Tibial nerve (tissue), 4 donors: Measurements from ENCODE around the gene JMJD6. TPM values are rescaled to one million over a fixed set of nuclear protein-coding genes. Genes with fewer than 3 reads are reported as not detected.

ENCODE experiments used
- DNase-seq, 2 donors: peaks; one replicate each; pipeline ENCODE4 v3.0.0-alpha.2; 2019; ENCODE audit warnings: low spot score in 2 of 2
- H3K27ac ChIP-seq, 4 donors: fragments of 200-600 bp; sonication (generic) in 3 of 4; one replicate each; pipeline ENCODE4 v1.5.1; 2017 to 2019; ENCODE audit warnings: mild to moderate bottlenecking in 1 of 4
- H3K27me3 ChIP-seq, 2 donors: fragments of 200-600 bp; sonication (generic) in 1 of 2; one replicate each; pipeline versions ENCODE4 v1.5.1 to v1.6.0; 2017 to 2019
- H3K36me3 ChIP-seq, 3 donors: fragments of 200-600 bp; sonication (generic); one replicate each; pipeline ENCODE4 v1.5.1; 2018 to 2019
- H3K4me1 ChIP-seq, 4 donors: fragments of 200-600 bp; sonication (generic) in 3 of 4; one replicate each; pipeline ENCODE4 v1.5.1; 2017 to 2019
- H3K4me3 ChIP-seq, 4 donors: fragments of 200-600 bp; sonication (generic) in 3 of 4; one replicate each; pipeline ENCODE4 v1.5.1; 2017 to 2019; ENCODE audit warnings: mild to moderate bottlenecking in 1 of 4, moderate library complexity in 1 of 4
- H3K9me3 ChIP-seq, 4 donors: fragments of 200-600 bp; sonication (generic) in 3 of 4; one replicate each; pipeline ENCODE4 v1.5.1; 2017 to 2019
- EP300 ChIP-seq, 2 donors: sonication (generic); formaldehyde crosslinking; IDR thresholded peaks; one replicate each; pipeline ENCODE4 v1.6.1; 2017; ENCODE audit warnings: antibody characterized with exemption in 2 of 2, mild to moderate bottlenecking in 1 of 2
- POLR2A ChIP-seq, 2 donors: fragments of 450-650 bp; IDR thresholded peaks; one replicate each; pipeline ENCODE4 v1.6.1; 2017; ENCODE audit warnings: antibody characterized with exemption in 2 of 2, mild to moderate bottlenecking in 2 of 2, moderate library complexity in 2 of 2
- WGBS, 2 donors: methylation state at CpG; one replicate each; pipeline ENCODE4 v1.1.5; 2018; 5-methylcytosine and 5-hydroxymethylcytosine counted together
- total RNA-seq, 4 donors: library from RNA; depleted of rRNA; stranded (reverse); fragments of >200 nt; gene quantifications; one replicate each; pipeline ENCODE4 v1.1.0, GENCODE V29; 2016
- TF ChIP-seq, protein P1 (sequence below), 5 experiments: fragments of 200-600 bp in 3 of 5; fragments of 450-650 bp in 2 of 5; sonication (generic) in 3 of 5; IDR thresholded peaks; one replicate each; pipeline ENCODE4 v1.5.1; 2016 to 2019; ENCODE audit warnings: antibody characterized with exemption in 5 of 5, mild to moderate bottlenecking in 3 of 5, moderate library complexity in 2 of 5

Gene JMJD6
- total RNA-seq, 4 donors from 2014 or later, result 14.0 to 45.0 (median 34.2) TPM

DNA sequence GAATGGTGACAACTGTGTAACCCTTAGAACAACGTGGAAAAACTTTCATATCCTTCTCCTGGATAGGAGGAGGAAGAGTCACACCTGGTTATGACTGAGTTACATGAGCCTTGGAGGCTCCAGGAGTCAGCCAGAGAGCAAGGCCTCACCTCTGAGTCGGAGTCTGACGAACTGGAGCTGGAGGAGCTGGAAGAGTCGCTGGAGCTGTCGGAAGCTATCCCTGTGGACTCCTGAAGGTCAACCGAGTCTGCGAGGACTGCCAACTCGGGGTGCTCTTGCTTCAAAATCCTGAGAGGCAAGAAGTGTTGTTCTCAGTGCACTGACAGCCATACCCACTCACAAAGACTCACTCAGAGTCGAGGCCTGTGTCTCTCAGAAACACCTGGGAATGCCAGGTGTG lies 6.2 kb downstream of the JMJD6 start:
- DNase-seq, result no peak
- H3K4me3 ChIP-seq, result no peak overlapping the region
- TF ChIP-seq, protein P1, sequence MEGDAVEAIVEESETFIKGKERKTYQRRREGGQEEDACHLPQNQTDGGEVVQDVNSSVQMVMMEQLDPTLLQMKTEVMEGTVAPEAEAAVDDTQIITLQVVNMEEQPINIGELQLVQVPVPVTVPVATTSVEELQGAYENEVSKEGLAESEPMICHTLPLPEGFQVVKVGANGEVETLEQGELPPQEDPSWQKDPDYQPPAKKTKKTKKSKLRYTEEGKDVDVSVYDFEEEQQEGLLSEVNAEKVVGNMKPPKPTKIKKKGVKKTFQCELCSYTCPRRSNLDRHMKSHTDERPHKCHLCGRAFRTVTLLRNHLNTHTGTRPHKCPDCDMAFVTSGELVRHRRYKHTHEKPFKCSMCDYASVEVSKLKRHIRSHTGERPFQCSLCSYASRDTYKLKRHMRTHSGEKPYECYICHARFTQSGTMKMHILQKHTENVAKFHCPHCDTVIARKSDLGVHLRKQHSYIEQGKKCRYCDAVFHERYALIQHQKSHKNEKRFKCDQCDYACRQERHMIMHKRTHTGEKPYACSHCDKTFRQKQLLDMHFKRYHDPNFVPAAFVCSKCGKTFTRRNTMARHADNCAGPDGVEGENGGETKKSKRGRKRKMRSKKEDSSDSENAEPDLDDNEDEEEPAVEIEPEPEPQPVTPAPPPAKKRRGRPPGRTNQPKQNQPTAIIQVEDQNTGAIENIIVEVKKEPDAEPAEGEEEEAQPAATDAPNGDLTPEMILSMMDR (IDR thresholded peaks at IDR 0.05), result no peak
- no peak for TF ChIP-seq POLR2A (IDR thresholded peaks at IDR 0.05)
- no peak for TF ChIP-seq EP300 (IDR thresholded peaks at IDR 0.05)
- WGBS, 2 donors, result 88 to 89% methylated on average over 9 of the region's 9 CpGs
- no peaks in the 10 kb centered on the region for H3K27me3 ChIP-seq
- H3K27ac ChIP-seq, result no peak overlapping the region
- no peaks in the 10 kb centered on the region for H3K9me3 ChIP-seq
- peaks cover 17 to 97% (median 43%) of the 10 kb centered on the region in 3 donors for H3K36me3 ChIP-seq
- peaks cover 0 to 54% (median 23%) of the 10 kb centered on the region in 4 donors for H3K4me1 ChIP-seq

DNA sequence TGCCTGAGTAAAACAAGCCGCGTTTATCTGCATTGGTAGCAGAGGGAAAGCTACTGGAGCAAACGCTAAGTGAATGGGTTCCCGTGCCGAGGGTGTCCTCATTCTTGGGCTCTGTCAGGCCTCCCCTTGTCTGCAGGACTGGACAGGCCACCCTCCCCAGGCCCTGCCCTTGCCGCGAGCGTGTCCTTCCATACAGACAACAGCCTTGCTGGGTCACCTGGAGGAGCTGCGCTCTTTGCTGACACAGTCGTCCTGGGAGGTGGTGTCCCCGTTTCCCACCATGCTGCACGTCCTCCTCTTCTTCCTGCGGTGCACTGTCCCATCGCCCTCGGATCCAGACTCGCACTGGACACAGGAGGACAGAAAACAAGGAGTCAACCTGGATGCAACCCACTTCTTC lies 7.9 kb downstream of the JMJD6 start:
- Histone ChIP-seq H3K27me3 (no peaks in the 10 kb centered on the region), H3K4me3 (no peak overlapping the region), H3K9me3 (no peaks in the 10 kb centered on the region), H3K36me3 (peaks cover 14 to 94% (median 43%) of the 10 kb centered on the region in 3 donors), H3K27ac (no peak overlapping the region), H3K4me1 (peaks cover 0 to 44% (median 12%) of the 10 kb centered on the region in 4 donors)
- 87 to 88% methylated on average over 16 of the region's 16 CpGs for WGBS, 2 donors
- TF ChIP-seq EP300 (IDR thresholded peaks at IDR 0.05) (no peak), POLR2A (IDR thresholded peaks at IDR 0.05) (no peak)
- TF ChIP-seq, protein P1 (IDR thresholded peaks at IDR 0.05), result no peak
- DNase-seq, result no peak

DNA sequence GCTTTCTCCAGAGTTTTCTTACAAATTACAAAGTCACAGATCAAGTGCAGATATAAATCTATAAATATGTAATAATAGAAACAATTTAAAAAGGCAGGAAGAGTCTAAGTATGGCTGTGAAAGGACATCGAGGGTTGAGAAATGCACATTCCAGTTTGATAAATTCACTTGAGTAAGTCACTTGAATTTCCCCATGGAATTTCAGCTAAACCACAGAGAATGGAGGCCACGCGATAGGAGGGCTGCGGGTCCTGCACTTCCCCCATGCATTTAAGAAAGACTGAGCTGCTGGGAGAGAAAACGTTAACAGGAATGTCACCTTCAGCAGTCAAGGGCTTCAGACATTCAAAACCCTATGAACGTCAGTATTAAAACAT lies 9.6 kb downstream of the JMJD6 start:
- no peak overlapping the region for H3K4me3 ChIP-seq
- DNase-seq, result peak in 1 of 2 donors; percentile 8
- TF ChIP-seq, protein P1 (IDR thresholded peaks at IDR 0.05), result no peak
- TF ChIP-seq POLR2A (IDR thresholded peaks at IDR 0.05) (no peak), EP300 (IDR thresholded peaks at IDR 0.05) (no peak)
- WGBS, 2 donors, result 66 to 76% methylated on average over 6 of the region's 6 CpGs
- H3K4me1 ChIP-seq, result peaks cover 0 to 40% (median 12%) of the 10 kb centered on the region in 4 donors
- no peaks in the 10 kb centered on the region for H3K9me3 ChIP-seq
- peaks cover 14 to 87% (median 37%) of the 10 kb centered on the region in 3 donors for H3K36me3 ChIP-seq
- H3K27me3 ChIP-seq, result no peaks in the 10 kb centered on the region
- peak overlapping the region in 3 of 4 donors; percentile 61 to 76 (median 63) for H3K27ac ChIP-seq

DNA sequence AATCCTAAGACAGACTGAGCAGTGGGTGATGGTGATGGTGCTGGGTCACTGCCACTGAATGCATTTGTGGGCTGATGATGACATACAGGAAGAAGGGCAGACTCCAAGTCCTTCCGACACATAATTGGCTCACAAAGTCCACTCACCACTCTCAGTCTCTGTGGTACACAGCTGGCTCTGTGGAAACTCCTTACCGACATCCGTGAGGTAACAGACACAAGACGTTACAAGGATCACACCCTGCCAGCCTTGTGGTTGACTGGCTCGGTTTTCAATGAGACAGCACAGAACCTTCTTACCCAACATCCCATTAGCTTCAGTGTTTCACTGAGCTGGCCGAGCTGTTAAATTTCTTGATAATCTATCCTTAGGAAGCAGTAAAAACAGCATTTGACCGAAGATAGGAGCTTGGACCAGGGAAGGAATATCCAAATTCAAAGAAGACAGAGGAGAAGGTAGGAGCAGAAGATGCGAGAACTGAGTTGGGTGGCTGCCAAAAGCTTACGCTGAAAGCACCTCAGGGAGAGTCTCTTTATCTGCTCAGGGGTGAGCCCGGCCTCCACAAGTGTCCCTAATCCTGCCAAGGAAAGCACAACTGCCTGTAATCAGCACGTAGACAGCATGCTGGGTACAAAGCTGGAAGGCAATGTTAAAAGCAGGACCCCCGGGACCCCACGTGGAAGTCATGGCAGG lies 10.1 kb downstream of the JMJD6 start:
- peaks cover 14 to 82% (median 32%) of the 10 kb centered on the region in 3 donors for H3K36me3 ChIP-seq
- peak in 1 of 2 donors; percentile 77 for TF ChIP-seq EP300 (IDR thresholded peaks at IDR 0.05)
- TF ChIP-seq, protein P1 (IDR thresholded peaks at IDR 0.05), result no peak
- no peak for TF ChIP-seq POLR2A (IDR thresholded peaks at IDR 0.05)
- no peaks in the 10 kb centered on the region for H3K27me3 ChIP-seq
- H3K4me1 ChIP-seq, result peaks cover 0 to 44% (median 14%) of the 10 kb centered on the region in 4 donors
- peak overlapping the region in 3 of 4 donors; percentile 61 to 76 (median 63) for H3K27ac ChIP-seq
- 64 to 68% methylated on average over 13 of the region's 13 CpGs for WGBS, 2 donors
- peak; percentile 17 to 53 for DNase-seq
- no peaks in the 10 kb centered on the region for H3K9me3 ChIP-seq
- H3K4me3 ChIP-seq, result no peak overlapping the region

DNA sequence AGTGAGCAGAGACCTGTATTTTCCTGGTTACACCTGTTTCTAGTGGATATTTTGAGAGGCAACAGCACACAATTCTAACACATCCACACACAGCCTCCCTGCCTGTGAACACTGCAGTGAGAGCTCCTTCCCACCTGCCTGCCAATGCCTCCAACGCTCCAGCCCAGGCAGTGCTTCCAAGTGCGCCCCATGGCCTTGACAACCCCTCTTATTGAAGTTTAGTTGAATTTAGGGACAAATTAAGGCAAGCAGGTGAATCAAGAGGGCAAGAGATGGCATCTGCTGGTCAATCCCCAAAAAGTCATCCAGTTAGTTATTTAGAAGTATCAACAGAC lies 10.9 kb downstream of the JMJD6 start:
- Histone ChIP-seq H3K36me3 (peaks cover 14 to 73% (median 26%) of the 10 kb centered on the region in 3 donors), H3K4me1 (peaks cover 0 to 45% (median 17%) of the 10 kb centered on the region in 4 donors), H3K27me3 (no peaks in the 10 kb centered on the region), H3K9me3 (no peaks in the 10 kb centered on the region), H3K27ac (peak overlapping the region in 3 of 4 donors; percentile 15 to 76 (median 61)), H3K4me3 (no peak overlapping the region)
- no peak for DNase-seq
- 94 to 96% methylated on average over 2 of the region's 2 CpGs for WGBS, 2 donors
- TF ChIP-seq POLR2A (IDR thresholded peaks at IDR 0.05), result no peak
- TF ChIP-seq, protein P1 (IDR thresholded peaks at IDR 0.05), result no peak
- no peak for TF ChIP-seq EP300 (IDR thresholded peaks at IDR 0.05)
